HepG2 (cell line): ENCODE results near the gene ELFN1. TPM values are rescaled to one million over a fixed set of nuclear protein-coding genes. Genes with fewer than 3 reads are reported as not detected.
A peak's percentile ranks its signal among the peaks of the same experiment; 100 is the strongest.

Source experiments
- KDM5B ChIP-seq: sonication (generic); formaldehyde crosslinking; IDR thresholded peaks from 2 replicates; pipeline ENCODE4 v1.4.0; 2020; ENCODE audit warnings: missing genetic modification reagents, mild to moderate bottlenecking, borderline replicate concordance
- KLF15 ChIP-seq: sonication (generic); formaldehyde crosslinking; IDR thresholded peaks from 2 replicates; pipeline ENCODE4 v1.8.1; 2023; ENCODE audit warnings: borderline replicate concordance, mild to moderate bottlenecking, inconsistent platforms, missing genetic modification reagents, mixed read lengths
- LCORL ChIP-seq, 2 experiments: fragments of 450-650 bp in 1 of 2; sonication (generic) in 1 of 2; formaldehyde crosslinking in 1 of 2; IDR thresholded peaks; 2 replicates each; pipeline versions ENCODE4 v1.5.0 to v1.6.1; 2017 to 2020; ENCODE audit warnings: antibody characterized with exemption in 1 of 2, missing genetic modification reagents in 1 of 2
- THAP8 ChIP-seq: sonication (generic); formaldehyde crosslinking; IDR thresholded peaks from 2 replicates; pipeline ENCODE4 v1.5.1; 2020; ENCODE audit warnings: missing genetic modification reagents, mild to moderate bottlenecking, borderline replicate concordance
- ZFP62 ChIP-seq: sonication (generic); formaldehyde crosslinking; IDR thresholded peaks from 2 replicates; pipeline ENCODE4 v1.4.0; 2020; ENCODE audit warnings: missing genetic modification reagents
- ZNF18 ChIP-seq: sonication (generic); formaldehyde crosslinking; IDR thresholded peaks from 2 replicates; pipeline ENCODE4 v1.8.0; 2022; ENCODE audit warnings: mild to moderate bottlenecking, missing genetic modification reagents; ENCODE audit not compliant: insufficient replicate concordance
- ZNF501 ChIP-seq: sonication (generic); formaldehyde crosslinking; IDR thresholded peaks from 2 replicates; pipeline ENCODE4 v1.5.1; 2020; ENCODE audit warnings: mild to moderate bottlenecking, moderate library complexity, missing genetic modification reagents
- polyA plus RNA-seq, 8 experiments: library from polyadenylated mRNA; depleted of rRNA in 3 of 8; stranded (reverse) in 7 of 8; unstranded in 1 of 8; fragments of >200 nt; fragmentation: Illumina TruSeq in 4 of 8; extraction: Trizol in 4 of 8; gene quantifications; 2 replicates each; pipeline versions ENCODE4 v1.2.1 to v1.2.3, GENCODE V29; 2011 to 2016; ENCODE audit warnings: low read depth in 4 of 8, missing spikeins in 1 of 8, mixed read lengths in 1 of 8; ENCODE audit not compliant: insufficient read depth in 1 of 8
- total RNA-seq, 5 experiments: library from RNA; depleted of rRNA; stranded (reverse); fragments of >200 nt; fragmentation: Illumina TruSeq; extraction: Trizol; gene quantifications; 2 replicates each; pipeline ENCODE4 v1.2.3, GENCODE V29; 2016; ENCODE audit warnings: low read depth in 1 of 5
- TF ChIP-seq, protein P1 (sequence below): sonication (generic); formaldehyde crosslinking; IDR thresholded peaks from 2 replicates; pipeline ENCODE4 v1.4.0; 2020; ENCODE audit warnings: mild to moderate bottlenecking, missing genetic modification reagents
- TF ChIP-seq, protein P2 (sequence below): sonication (generic); formaldehyde crosslinking; IDR thresholded peaks from 2 replicates; pipeline ENCODE4 v1.8.1; 2022; ENCODE audit warnings: low read depth, mild to moderate bottlenecking, missing genetic modification reagents

Gene ELFN1
- total and polyA plus RNA-seq, 2 of the 13 experiments (the other 11 are each of a cell fraction or from before 2014, with no cell fraction given), result 0.13 to 0.18 TPM

DNA sequence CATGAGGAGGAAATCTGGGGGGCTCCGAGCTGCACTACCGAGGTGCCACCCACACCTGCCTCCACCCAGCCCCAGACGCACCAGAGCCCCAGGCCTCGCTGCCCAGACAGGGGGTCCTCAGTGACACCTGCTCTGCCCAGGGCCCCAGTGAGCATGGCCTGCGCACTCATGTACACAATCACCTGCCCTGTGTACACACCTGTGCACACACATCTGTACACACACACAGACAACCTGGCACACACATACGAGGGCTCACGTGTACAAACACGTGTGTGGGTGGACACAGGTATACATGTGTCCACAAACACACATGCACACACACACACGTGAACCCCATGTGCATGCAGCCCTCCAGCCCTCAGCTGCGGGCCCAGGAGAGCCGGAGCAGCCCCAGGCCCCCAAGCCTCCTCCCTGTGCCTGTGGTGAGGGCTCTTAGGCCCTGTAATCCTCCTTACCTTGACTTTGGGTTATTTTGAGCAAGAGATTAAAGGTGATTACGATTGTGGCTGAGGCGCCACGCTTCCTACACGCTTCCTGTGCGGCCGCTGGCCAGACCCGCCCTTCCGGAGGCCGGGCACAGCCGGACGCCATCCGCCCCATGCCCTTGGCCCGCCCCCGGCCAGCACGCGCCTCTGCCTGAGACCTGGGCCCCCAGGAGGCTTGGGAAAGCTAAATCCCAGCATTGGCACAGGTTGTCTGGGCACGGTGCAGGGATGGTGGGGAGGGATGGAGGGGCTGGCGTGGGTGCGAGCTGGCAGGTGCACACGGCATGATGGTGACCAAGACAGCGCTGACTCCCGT, 71.9 kb downstream of the ELFN1 start (continued):
- TF ChIP-seq, protein P1, sequence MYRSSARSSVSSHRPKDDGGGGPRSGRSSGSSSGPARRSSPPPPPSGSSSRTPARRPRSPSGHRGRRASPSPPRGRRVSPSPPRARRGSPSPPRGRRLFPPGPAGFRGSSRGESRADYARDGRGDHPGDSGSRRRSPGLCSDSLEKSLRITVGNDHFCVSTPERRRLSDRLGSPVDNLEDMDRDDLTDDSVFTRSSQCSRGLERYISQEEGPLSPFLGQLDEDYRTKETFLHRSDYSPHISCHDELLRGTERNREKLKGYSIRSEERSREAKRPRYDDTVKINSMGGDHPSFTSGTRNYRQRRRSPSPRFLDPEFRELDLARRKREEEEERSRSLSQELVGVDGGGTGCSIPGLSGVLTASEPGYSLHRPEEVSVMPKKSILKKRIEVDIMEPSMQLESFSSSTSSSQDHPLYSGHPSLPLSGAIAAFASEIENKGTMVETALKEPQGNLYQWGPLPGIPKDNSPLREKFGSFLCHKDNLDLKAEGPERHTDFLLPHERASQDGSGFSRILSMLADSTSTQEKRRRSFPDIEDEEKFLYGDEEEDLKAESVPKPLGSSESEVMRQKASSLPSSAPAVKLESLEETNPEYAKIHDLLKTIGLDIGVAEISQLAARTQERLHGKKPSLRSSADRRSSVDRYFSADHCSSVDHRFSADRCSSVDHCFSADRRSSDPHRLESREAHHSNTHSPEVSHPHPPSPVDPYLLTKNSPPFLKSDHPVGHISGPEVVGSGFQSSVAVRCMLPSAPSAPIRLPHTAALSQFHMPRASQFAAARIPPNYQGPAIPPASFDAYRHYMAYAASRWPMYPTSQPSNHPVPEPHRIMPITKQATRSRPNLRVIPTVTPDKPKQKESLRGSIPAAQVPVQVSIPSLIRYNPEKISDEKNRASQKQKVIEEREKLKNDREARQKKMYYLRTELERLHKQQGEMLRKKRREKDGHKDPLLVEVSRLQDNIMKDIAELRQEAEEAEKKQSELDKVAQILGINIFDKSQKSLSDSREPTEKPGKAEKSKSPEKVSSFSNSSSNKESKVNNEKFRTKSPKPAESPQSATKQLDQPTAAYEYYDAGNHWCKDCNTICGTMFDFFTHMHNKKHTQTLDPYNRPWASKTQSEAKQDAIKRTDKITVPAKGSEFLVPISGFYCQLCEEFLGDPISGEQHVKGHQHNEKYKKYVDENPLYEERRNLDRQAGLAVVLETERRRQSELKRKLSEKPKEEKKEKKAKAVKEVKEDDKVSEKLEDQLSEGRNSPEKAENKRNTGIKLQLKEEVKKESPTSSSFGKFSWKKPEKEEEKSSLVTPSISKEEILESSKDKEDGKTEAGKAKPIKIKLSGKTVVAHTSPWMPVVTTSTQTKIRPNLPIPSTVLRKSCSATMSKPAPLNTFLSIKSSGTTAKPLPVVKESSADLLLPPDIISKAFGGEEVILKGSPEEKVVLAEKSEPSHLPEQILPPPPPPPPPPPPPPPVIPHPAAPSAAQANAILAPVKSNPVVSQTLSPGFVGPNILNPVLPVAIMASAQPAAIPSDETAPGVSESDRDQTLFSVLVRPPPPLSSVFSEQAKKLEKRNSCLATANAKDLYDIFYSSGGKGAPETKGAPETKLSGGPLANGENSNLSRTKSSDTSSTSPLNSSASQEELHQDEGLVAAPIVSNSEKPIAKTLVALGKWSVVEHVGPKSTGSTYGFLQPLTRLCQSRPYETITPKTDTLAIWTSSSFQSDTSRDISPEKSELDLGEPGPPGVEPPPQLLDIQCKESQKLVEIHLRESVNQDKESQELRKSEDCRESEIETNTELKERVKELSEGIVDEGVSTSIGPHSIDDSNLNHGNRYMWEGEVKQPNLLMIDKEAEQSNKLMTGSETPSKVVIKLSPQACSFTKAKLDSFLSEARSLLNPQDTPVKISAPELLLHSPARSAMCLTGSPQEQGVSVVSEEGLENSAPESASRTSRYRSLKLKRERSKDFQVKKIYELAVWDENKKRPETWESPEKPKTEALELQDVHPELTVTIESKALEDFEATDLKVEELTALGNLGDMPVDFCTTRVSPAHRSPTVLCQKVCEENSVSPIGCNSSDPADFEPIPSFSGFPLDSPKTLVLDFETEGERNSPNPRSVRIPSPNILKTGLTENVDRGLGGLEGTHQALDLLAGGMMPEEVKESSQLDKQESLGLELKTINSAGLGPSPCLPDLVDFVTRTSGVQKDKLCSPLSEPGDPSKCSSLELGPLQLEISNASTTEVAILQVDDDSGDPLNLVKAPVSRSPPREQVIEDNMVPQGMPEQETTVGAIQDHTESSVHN (CRISPR knock-in tag), result 0 out of 2 replicates have a peak, but pooled peaks have one; percentile 84
- TF ChIP-seq ZNF501 (CRISPR knock-in tag) (peak; percentile 48; the same call in 1 of the 2 replicates), THAP8 (CRISPR knock-in tag) (0 out of 2 replicates have a peak, but pooled peaks have one; percentile 38), KLF15 (CRISPR knock-in tag) (no peak), LCORL (IDR thresholded peaks at IDR 0.05) (no peak), LCORL (CRISPR knock-in tag; IDR thresholded peaks at IDR 0.05) (no peak), KDM5B (CRISPR knock-in tag) (peak; percentile 46; the same call in 1 of the 2 replicates), ZNF18 (CRISPR knock-in tag) (peak; percentile 58), ZFP62 (CRISPR knock-in tag) (no peak)
- TF ChIP-seq, protein P2, sequence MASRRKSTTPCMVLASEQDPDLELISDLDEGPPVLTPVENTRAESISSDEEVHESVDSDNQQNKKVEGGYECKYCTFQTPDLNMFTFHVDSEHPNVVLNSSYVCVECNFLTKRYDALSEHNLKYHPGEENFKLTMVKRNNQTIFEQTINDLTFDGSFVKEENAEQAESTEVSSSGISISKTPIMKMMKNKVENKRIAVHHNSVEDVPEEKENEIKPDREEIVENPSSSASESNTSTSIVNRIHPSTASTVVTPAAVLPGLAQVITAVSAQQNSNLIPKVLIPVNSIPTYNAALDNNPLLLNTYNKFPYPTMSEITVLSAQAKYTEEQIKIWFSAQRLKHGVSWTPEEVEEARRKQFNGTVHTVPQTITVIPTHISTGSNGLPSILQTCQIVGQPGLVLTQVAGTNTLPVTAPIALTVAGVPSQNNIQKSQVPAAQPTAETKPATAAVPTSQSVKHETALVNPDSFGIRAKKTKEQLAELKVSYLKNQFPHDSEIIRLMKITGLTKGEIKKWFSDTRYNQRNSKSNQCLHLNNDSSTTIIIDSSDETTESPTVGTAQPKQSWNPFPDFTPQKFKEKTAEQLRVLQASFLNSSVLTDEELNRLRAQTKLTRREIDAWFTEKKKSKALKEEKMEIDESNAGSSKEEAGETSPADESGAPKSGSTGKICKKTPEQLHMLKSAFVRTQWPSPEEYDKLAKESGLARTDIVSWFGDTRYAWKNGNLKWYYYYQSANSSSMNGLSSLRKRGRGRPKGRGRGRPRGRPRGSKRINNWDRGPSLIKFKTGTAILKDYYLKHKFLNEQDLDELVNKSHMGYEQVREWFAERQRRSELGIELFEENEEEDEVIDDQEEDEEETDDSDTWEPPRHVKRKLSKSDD (CRISPR knock-in tag), result no peak
